Fibroblast of the aortic adventitia (primary cell): Measurements from ENCODE around the gene UBE2S. TPM values are rescaled to one million over a fixed set of nuclear protein-coding genes. Genes with fewer than 3 reads are reported as not detected.

ENCODE experiments used
- DNase-seq: peaks from one replicate; pipeline ENCODE4 v3.0.0-alpha.2; 2010; ENCODE audit warnings: low read depth
- H3K4me3 ChIP-seq: 2 replicates; pipeline ENCODE4 v1.5.1; 2011; ENCODE audit warnings: low read depth, mild to moderate bottlenecking, control low read depth, low read length, moderate library complexity
- CTCF ChIP-seq: IDR thresholded peaks from 2 replicates; pipeline ENCODE4 v1.5.1; 2011; ENCODE audit warnings: mild to moderate bottlenecking, low read length, control low read depth, inconsistent platforms; ENCODE audit not compliant: insufficient read depth
- total RNA-seq: library from RNA; depleted of rRNA; stranded (reverse); fragments of >200 nt; gene quantifications from 2 replicates; pipeline ENCODE4 v1.2.3, GENCODE V29; 2012; ENCODE audit warnings: low replicate concordance

UBE2S gene
- total RNA-seq, 1 donor = 65.4 TPM

- no peak for TF ChIP-seq CTCF
- H3K4me3 ChIP-seq = no peak overlapping the region
- no peak for DNase-seq
Observed at GRCh38 chr19:55391702-55392615, 15.6 kb downstream of the UBE2S start.

GRCh38 chr19:55391191-55391670 lies 16.4 kb downstream of the UBE2S start:
- TF ChIP-seq CTCF = no peak
- no peak for DNase-seq
- H3K4me3 ChIP-seq = no peak overlapping the region

GRCh38 chr19:55390461-55390880 lies 17.1 kb downstream of the UBE2S start:
- no peak for DNase-seq
- TF ChIP-seq CTCF = no peak

GRCh38 chr19:55389386-55390317 lies 17.9 kb downstream of the UBE2S start:
- no peak for DNase-seq
- H3K4me3 ChIP-seq = no peak overlapping the region
- no peak for TF ChIP-seq CTCF

More at GRCh38 chr19:55390461-55390880, 17.1 kb downstream of the UBE2S start:
- H3K4me3 ChIP-seq = no peak overlapping the region

GRCh38 chr19:55387736-55388497 lies 19.7 kb downstream of the UBE2S start:
- DNase-seq = no peak
- TF ChIP-seq CTCF = no peak

GRCh38 chr19:55386493-55386971 lies 21.1 kb downstream of the UBE2S start:
- TF ChIP-seq CTCF = no peak
- H3K4me3 ChIP-seq = peak overlapping the region; percentile 99
- no peak for DNase-seq

More at GRCh38 chr19:55387736-55388497, 19.7 kb downstream of the UBE2S start:
- peak overlapping the region; percentile 99 for H3K4me3 ChIP-seq
